NOMO-1 (cell line): ENCODE data around the gene NRG2.

ENCODE experiments used
- DNase-seq, 2 experiments: peaks; one replicate each; lab custom pipeline; 2025; ENCODE audit not compliant: unreplicated experiment in 2 of 2; lab: John Stamatoyannopoulos, UW

Gene NRG2

GRCh38 chr5:139863855-139864558, 179.1 kb downstream of the NRG2 start:
- DNase-seq = peak; percentile 34 to 47

DNA sequence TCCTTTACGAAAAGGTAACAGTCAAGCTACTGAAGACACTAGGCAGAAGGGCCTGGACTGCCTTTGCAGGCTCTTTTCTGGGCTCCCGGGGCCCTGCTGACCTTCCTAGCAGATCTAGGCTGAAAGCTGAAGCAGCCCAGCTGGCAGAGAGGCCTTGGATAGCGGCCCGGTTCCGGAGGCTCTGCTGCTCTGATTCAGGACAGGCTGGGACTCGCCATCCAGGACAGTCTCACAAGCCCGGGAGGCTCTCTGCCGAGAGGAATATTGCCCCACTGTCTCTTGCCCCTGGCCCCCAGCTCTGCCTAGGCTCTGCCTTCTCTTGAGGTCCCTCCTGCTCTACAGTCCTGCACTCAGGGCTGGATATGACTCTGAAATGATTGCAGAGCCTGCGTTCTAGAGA, 179.7 kb downstream of the NRG2 start:
- DNase-seq = no peak

- no peak for DNase-seq
Observed at GRCh38 chr5:139862803-139863202, 180.3 kb downstream of the NRG2 start.

- DNase-seq = no peak
Observed at GRCh38 chr5:139862313-139862712, 180.8 kb downstream of the NRG2 start.

DNA sequence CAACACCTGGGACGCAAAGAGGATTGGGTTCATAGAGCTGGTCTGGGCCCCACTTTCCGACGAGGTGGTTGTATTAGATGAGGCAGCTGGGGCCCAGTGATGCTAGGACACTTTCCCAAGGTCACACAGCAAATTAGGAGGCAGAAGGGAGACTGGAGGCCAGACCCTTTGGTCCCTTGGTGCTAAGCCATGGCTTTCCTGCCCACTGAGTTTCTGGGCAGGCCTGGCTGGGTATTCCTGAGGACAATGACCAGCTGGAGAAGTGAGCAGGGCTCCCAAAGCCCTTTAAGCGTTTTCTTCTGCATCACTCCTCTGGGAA, 181.3 kb downstream of the NRG2 start:
- no peak for DNase-seq

DNA sequence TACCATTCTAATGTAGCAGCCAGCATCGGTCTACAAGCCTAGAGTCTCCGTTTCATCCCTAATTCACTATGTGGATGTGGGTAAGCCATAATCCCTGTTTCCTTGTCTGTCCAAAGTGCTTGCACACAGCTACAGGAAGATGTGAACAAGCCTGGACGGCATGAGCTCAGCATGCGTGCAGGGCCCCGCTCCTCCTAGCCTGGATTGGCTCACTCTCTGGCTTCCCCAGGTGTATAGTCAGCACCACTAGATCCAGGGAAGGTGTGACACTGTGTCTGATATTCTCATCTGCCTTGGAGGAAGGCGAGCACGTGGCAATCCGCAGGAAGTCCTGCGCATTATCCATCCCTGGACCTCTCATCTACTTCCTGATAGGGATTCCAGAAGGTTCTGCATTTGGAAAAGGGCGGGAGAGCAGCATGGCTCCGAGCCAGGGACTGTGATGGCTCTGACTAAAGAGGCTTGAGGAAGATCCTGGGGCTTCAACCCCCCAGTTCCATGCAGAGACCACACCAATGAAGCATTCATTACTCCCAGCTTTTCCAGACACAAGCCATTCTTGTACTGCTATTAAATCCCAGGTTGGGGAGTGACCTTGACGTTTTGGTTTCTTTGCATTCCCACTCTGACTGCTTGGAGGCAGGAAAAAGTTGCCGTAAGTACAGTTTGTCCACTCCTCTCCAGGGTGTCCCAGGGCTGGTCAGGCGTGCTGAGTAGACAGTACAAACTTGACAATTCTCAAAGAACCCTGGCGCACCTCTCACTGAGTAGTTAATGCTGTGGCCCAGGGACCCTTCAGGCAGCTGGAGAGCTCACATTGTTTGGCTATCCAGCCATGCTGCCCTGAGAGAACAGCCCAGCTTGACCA, 181.8 kb downstream of the NRG2 start:
- no peak for DNase-seq

GRCh38 chr5:139859013-139859412, 184.1 kb downstream of the NRG2 start:
- no peak for DNase-seq

DNA sequence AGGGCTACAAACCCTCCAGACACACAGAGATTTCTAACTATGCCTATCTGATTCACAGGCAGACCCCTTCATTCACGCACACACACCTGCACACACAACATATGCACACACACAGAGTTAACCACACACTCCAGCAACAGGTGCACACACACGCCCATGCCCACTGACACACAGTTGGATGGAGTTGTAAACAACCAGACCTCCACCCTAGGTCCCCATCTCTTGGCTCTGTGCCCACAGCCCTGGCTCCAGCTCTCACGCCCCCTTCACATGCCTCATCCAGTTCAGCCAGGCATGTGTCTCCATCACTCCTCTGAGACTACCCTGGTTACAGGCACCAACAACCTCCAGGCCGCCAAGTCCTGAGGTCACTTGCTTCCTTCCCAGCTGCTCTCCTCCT, 186.4 kb downstream of the NRG2 start:
- DNase-seq = no peak

GRCh38 chr5:139855946-139856540, 187.1 kb downstream of the NRG2 start:
- DNase-seq = no peak

- DNase-seq = no peak
Observed at GRCh38 chr5:139855451-139855850, 187.6 kb downstream of the NRG2 start.

GRCh38 chr5:139854953-139855352, 188.1 kb downstream of the NRG2 start:
- no peak for DNase-seq

DNA sequence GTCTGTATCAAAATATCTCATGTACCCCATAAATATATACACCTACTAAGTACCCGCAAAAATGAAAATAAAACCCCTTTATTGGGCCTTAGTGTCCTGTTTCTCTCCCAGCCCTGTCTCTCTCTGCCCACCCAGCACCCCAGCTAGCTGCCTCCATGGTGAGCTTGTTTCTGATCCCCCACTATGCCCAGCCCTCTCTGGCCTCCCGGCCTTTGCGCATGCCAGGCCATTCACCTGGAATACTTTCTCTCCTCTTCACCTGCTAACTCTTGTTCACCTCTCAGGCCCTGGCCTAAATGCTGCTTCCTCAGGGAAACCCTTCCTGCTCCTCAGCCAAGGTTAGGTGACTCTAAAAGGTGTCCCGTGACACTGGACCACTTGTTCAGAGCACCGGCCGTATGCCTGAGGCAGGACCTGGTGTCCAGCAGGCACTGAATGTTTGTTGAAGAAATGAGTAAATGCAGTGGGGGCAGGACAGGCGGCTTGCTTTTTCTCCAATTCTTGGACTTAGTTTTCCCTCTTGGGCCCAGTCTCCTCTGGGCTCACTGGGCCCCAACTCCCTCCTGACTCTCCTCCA, 189.0 kb downstream of the NRG2 start:
- no peak for DNase-seq

DNA sequence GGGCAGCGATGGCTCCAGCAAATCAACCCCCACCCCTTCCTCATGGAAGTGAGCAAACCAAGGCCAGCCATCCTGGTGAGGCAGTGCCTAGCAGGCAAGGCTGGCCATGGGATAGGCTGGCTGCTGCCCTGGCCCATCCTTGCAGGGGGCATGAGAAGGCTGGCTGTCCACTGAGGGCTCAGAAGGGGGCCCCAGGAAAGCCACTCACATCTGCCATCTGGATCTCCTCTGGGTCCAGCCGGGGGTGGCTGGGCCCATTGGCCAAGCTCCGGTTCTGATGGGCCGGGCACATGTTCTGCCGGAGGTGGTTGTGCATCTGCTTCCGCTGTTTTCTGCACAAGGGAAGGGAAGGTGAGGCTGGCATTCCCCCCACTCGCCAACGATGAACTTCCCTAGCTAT, 190.4 kb downstream of the NRG2 start:
- DNase-seq = no peak

- no peak for DNase-seq
Observed at GRCh38 chr5:139851558-139851957, 191.5 kb downstream of the NRG2 start.

GRCh38 chr5:139850423-139851016, 192.6 kb downstream of the NRG2 start:
- DNase-seq = no peak

GRCh38 chr5:139849942-139850341, 193.2 kb downstream of the NRG2 start:
- DNase-seq = no peak

GRCh38 chr5:139849501-139849900, 193.6 kb downstream of the NRG2 start:
- no peak for DNase-seq

DNA sequence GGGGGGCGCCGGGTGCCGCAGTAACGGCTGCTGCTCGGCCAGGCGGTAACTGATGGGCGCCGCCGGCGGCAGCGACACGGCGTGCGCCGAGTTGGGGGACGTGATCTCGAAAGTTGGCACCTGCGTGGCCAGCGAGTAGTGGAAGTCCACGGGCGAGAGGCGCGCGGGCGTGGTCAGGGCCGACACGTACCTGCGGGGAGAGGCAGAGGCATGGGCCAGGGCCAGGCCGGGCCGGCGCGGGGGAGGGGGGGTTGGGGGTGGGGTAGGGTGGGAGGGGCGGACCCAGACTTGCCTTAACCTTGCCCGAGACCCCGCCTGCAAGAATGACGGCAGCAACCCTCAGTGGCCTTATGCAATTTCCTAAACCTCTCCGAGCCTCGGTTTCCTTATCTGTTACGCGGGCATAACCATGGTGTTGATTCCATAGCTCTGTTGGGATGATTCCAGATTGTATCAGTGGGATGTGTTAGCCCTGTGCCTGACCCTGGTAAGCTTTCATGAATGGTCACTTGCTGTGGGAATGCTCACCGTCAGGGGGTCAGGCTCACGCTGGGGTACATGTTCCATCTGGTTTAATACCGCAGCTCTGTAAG, 194.5 kb downstream of the NRG2 start:
- DNase-seq = no peak

- DNase-seq = peak; percentile 57 to 77
Observed at GRCh38 chr5:139847790-139848507, 195.2 kb downstream of the NRG2 start.

- DNase-seq = no peak
Observed at GRCh38 chr5:139847091-139847490, 196.0 kb downstream of the NRG2 start.
